Fibroblast of lung (primary cell): Measurements from ENCODE around the gene SMIM20.

ENCODE experiments used
- CTCF ChIP-seq, 2 donors: IDR thresholded peaks in 1 of 2; conservative IDR thresholded peaks in 1 of 2; 1 replicate in 1 of 2; 2 replicates in 1 of 2; pipeline ENCODE4 v1.5.1; 2011 to 2012; ENCODE audit warnings: low read length in 2 of 2, control low read depth in 1 of 2, inconsistent platforms in 1 of 2, low read depth in 1 of 2, mild to moderate bottlenecking in 1 of 2
- EZH2 ChIP-seq: IDR thresholded peaks from 2 replicates; pipeline ENCODE4 v1.5.1; 2012; ENCODE audit warnings: low read length, control low read depth, mild to moderate bottlenecking; ENCODE audit errors: missing control alignments

- TF ChIP-seq CTCF (conservative IDR thresholded peaks at IDR 0.05 in 1 of 2, IDR thresholded peaks at IDR 0.05 in 1 of 2; ENCODE audit: low read depth in 1 of 2, low read length in 2 of 2) (no peak), EZH2 (no peak)
These were observed 13.0 kb upstream of the SMIM20 start for GRCh38 chr4:25901030-25901430.
